Measurements from ENCODE around the gene INTS15.

The INTS15 gene

DNA sequence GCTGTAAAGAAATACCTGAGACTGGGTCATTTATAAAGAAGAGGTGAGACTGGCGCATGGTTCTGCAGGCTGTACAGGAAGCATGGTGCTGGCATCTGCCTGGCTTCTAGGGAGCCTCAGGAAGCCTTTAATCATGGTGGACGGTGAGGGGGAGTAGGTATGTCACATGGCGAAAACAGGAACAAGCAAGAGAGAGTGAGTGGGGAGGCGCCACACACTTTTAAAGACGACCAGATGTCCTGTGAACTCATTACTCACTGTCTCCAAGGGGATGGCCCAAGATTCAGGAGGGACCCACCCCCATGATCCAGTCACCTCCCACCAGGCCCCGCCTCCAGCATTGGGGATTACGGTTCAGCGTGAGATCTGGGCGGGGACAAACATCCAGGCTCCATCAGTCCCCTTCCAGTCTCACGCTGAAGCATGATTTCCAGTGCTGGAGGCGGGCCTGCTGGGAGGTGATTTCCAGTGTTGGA is 50.5 kb downstream of the INTS15 start:
- Mint-ChIP-seq H3K27ac (peak overlapping the region; percentile 92), H3K9me3 (peaks cover 5% of the 10 kb centered on the region), H3K4me3 (peak overlapping the region; percentile 87), H3K27me3 (no peaks in the 10 kb centered on the region), H3K4me1 (ENCODE audit: low read depth) (peaks cover 25% of the 10 kb centered on the region), H3K36me3 (ENCODE audit: low read depth) (peaks cover 71% of the 10 kb centered on the region)
- peak; percentile 55 for DNase-seq

DNA sequence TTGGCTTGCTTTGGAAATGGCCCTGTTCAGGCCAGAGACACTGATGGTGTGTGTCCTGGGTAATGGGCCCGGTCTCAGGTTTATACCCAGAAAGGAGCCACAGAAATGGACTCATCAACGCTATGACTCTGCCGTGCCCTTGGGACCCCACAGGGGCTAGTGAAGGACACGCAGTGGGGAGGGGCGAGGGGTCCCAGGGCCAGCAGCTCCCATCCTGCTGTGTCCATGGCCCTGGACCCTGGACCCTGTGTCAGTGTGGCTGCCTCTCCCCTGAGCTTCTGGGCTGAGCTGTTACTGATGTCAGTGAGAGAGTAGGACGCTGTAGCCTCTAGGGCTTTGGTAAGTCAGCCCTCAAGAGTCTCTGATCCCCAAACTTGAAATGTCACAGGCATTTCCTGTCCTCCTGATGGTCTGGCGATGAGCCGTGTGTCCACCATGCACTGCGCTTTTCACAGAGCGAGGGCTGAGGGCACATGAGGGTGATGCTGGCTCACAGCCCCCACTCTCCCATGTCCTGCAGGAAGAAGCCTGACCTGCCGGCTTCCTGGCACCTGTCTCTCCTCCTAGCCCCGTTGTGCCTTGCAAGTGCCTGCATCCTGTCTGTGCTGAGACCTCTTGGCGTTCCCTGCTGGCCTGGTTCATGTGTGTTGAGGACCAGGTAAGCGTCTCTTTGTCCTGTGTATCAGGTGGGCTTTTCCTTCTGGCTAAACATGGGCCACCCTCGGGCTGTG is 51.6 kb downstream of the INTS15 start:
- Mint-ChIP-seq H3K36me3 (ENCODE audit: low read depth) (peaks cover 82% of the 10 kb centered on the region), H3K4me3 (no peak overlapping the region), H3K4me1 (ENCODE audit: low read depth) (peaks cover 25% of the 10 kb centered on the region), H3K27ac (peak overlapping the region; percentile 4), H3K9me3 (peaks cover 5% of the 10 kb centered on the region), H3K27me3 (no peaks in the 10 kb centered on the region)
- DNase-seq = no peak

DNA sequence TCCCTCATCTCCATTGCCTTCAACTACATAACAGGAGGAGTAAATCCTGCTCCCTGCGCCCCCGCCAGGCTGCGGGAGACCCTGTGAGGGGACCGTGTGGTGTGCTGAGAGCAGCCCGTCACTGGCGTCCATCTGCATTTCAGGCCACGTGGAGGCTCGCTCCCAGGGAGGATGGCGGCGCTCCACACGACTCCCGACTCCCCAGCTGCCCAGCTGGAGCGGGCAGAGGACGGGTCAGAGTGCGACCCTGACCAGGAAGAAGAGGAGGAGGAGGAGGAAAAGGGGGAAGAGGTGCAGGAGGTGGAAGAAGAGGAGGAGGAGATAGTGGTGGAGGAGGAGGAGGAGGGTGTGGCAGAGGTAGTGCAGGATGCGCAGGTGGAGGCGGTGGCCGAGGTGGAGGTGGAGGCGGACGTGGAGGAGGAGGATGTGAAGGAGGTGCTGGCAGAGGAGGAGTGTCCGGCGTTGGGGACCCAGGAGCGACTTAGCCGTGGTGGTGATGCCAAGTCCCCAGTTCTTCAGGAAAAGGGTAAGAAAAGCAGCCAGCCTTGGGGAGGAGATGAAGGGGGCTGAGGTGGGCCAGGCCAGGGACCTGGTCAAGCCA is 52.5 kb downstream of the INTS15 start:
- H3K36me3 Mint-ChIP-seq (ENCODE audit: low read depth) = peaks cover 91% of the 10 kb centered on the region
- no peak overlapping the region for H3K27ac Mint-ChIP-seq
- DNase-seq = no peak
- H3K27me3 Mint-ChIP-seq = no peaks in the 10 kb centered on the region
- no peak overlapping the region for H3K4me3 Mint-ChIP-seq
- peaks cover 5% of the 10 kb centered on the region for H3K9me3 Mint-ChIP-seq
- peaks cover 25% of the 10 kb centered on the region for H3K4me1 Mint-ChIP-seq (ENCODE audit: low read depth)

DNA sequence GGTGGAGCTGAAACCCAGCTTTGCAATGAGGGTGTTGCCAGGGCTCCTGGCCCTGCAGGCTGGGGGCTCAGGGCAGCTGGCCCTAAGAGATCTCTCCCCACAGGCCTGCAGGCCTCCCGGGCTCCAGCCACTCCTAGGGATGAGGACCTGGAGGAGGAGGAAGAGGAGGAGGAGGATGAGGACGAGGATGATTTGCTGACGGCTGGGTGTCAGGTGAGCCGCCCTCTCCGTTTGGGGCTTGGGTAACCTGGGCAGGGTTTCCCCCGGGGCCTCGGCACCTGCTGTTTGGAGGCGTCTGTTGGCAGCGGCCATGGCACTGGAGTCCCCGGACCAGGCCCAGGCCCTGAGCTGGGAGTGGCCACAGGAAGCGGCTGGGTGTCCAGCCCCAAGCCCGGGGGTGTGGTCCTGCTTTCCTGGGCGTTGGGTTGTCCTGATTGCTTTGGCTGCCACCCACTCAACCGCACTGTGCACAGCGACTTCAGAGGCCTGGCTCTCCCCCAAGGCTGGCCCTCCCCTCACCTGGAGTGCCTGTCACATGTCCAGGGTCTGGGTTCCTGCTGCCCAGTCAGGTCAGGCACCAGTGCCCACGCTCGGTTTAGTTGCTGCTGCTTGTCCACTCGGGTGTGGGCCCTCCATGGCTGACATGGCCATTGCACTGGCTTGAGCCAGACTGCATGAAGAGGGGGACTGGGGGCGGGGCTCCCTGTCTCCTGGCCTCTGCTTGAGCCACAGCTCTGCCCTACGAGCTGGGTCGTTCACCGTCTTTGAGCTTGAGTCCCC is 53.2 kb downstream of the INTS15 start:
- peaks cover 22% of the 10 kb centered on the region for H3K4me1 Mint-ChIP-seq (ENCODE audit: low read depth)
- no peak for DNase-seq
- H3K4me3 Mint-ChIP-seq = no peak overlapping the region
- peaks cover 95% of the 10 kb centered on the region for H3K36me3 Mint-ChIP-seq (ENCODE audit: low read depth)
- no peak overlapping the region for H3K27ac Mint-ChIP-seq
- H3K27me3 Mint-ChIP-seq = no peaks in the 10 kb centered on the region
- peaks cover 5% of the 10 kb centered on the region for H3K9me3 Mint-ChIP-seq

DNA sequence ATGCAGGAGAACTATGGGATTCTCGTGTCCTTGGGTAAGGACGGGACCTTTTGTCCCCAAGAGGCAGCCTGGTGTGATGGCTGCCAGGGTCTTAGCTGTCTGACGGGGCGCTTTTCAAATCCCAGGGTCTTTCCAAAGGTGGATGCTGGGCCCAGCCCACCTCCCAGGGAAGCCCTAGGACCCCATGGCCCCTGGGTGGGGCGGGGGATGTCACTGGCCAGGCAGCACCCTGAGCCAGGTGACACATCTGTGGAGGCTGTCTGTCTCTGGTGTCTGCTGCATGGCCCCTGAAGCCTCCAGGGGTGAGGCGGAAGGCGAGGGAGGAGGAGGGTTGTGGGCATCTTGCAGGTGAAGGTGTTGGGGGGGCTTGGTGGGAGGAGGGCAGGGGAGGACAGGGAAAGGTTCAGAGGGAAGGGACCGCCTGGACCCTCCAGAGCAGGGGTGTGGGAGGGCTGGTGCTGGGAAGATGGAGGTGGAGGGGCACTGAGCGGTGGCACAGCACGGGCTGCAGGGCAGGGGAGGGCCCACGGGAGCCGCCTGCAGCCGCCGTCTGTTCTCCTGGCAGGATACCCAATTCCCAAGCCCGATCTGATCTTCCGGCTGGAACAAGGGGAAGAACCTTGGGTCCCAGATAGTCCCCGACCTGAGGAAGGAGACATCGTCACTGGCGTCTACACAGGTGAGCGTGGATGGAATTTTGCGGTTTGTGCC is 54.2 kb downstream of the INTS15 start:
- no peak overlapping the region for H3K27ac Mint-ChIP-seq
- no peaks in the 10 kb centered on the region for H3K27me3 Mint-ChIP-seq

DNA sequence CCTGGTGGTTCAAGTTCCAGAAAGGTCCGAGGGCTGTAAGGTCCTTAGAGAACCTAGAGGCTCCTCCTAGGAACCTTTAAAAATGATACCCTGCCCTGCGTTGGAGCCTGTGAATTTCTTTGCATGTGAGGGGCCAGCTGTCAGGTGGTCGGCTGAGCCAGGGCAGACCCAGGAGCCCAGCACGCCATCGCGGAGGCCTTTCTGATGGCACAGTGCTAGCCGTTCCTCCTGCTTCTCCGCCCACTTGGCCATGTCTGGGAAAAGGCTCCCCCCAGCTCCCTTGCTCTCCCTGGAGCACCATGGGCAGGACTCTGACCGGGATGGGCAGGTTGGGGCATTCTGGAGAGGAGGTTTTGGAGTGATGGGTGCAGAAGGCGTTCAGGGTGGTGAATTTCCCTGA is 54.9 kb downstream of the INTS15 start:
- H3K4me1 Mint-ChIP-seq (ENCODE audit: low read depth) = peaks cover 6% of the 10 kb centered on the region
- H3K9me3 Mint-ChIP-seq = peaks cover 5% of the 10 kb centered on the region
- no peak overlapping the region for H3K27ac Mint-ChIP-seq
- H3K36me3 Mint-ChIP-seq (ENCODE audit: low read depth) = peaks cover 96% of the 10 kb centered on the region
- no peak for DNase-seq
- no peak overlapping the region for H3K4me3 Mint-ChIP-seq
- no peaks in the 10 kb centered on the region for H3K27me3 Mint-ChIP-seq

More for the DNA sequence above, 54.2 kb downstream of the INTS15 start:
- Mint-ChIP-seq H3K4me3 (no peak overlapping the region), H3K4me1 (ENCODE audit: low read depth) (peaks cover 13% of the 10 kb centered on the region), H3K9me3 (peaks cover 5% of the 10 kb centered on the region), H3K36me3 (ENCODE audit: low read depth) (peaks cover 96% of the 10 kb centered on the region)
- DNase-seq = no peak

DNA sequence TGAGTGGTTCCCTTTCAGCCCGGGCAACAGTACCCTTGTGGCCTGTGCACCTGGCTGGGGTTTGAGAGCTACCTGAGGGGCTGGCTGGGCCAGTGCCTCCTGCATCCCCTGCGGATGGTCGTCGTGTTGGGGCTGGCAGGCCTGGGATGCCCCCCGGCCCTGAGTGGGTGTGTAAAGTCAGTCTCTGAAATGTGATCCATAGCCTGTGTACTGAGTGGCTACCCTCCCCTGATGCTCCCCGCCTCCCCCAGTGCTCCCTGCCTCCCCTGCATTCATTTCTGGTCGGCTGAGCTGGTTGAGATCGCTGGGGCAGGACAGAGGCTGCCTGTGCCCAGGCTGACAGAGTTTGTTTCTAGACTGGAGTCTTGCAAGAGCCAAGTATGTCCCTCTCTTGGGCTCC is 56.6 kb downstream of the INTS15 start:
- Mint-ChIP-seq H3K36me3 (ENCODE audit: low read depth) (peaks cover 96% of the 10 kb centered on the region), H3K4me1 (ENCODE audit: low read depth) (no peaks in the 10 kb centered on the region), H3K4me3 (no peak overlapping the region), H3K9me3 (peaks cover 4% of the 10 kb centered on the region), H3K27ac (peak overlapping the region; percentile 74), H3K27me3 (no peaks in the 10 kb centered on the region)
- DNase-seq = no peak

DNA sequence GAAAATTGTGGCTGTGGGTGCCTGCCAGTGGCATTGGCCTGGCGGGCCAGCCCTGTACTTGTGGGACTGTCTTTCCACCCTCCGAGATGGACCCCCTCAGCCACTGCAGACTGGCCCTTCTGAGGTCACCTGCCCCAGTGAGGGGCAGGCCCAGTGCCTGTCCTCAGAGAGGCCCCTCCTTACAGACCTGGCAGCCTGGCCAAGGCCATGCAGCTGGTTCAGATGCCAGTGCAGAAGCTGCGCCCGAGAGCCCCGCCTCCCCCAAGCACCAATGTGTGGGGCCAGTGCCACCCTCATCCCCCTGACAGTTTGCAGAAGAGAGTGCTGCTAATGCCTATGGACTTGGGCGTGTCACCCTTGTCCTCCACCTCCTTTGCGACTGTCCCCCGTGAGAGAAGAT is 57.3 kb downstream of the INTS15 start:
- Mint-ChIP-seq H3K4me1 (ENCODE audit: low read depth) (no peaks in the 10 kb centered on the region), H3K36me3 (ENCODE audit: low read depth) (peaks cover 96% of the 10 kb centered on the region), H3K4me3 (no peak overlapping the region)

DNA sequence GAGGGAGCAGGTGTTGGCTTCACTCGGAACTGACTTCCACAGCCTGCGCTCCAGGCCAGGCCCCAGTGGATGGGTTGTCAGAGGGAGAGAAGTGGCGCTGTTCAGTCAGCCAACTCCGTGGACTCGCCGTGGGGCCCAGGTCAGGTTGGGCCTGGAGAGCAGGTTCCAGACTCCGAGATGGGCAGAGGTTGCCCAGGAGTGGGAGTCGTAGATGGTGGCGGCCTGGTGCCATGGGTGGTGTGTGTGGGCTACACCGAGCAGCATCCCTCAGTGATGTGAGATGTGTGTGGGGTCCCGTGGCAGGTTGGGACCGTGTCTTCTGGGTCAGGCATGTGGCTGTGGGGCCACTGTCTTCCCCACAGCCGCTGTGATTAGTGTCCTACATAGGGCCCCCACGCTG is 57.7 kb downstream of the INTS15 start:
- H3K9me3 Mint-ChIP-seq = peaks cover 4% of the 10 kb centered on the region
- peaks cover 94% of the 10 kb centered on the region for H3K36me3 Mint-ChIP-seq (ENCODE audit: low read depth)

More for the DNA sequence above, 57.3 kb downstream of the INTS15 start:
- DNase-seq = no peak
- peak overlapping the region; percentile 74 for H3K27ac Mint-ChIP-seq
- H3K9me3 Mint-ChIP-seq = peaks cover 4% of the 10 kb centered on the region
- H3K27me3 Mint-ChIP-seq = no peaks in the 10 kb centered on the region

DNA sequence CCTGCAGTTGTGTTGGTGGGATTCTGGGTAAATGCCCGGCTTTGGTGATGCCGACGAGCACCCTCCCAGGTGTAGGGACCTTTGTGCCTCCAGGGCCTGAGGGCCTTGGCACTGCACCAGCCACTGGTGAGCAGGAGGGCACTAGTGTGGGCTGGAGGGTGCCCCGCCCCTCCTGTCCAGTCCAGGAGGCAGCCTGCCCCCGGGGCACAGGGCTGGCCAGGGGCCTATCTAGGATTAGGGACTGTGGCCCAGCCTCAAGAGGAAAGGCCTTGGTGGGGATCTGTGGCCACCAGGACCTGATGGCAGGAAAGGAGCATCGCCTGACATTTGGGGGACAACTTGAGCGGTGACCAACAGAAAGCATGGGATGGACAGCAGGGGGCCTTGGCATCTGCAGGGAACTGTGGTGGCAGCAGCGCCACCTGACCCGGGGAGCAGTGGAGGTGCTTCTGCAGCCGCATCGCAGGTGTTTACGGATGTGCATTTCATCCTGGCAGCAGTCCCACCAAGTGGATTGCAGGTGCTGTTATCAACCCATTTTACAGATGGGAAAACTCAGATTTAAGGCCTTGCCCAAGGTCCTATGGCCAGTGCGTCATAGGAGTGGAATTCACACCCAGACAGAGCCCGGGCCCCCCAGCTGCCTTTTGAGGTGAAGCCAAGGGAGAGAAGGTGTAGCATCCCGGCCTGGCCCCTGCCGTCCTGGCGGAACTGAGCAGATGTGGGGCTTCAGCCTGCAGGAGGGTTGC is 58.4 kb downstream of the INTS15 start:
- H3K36me3 Mint-ChIP-seq (ENCODE audit: low read depth) = peaks cover 92% of the 10 kb centered on the region
- H3K9me3 Mint-ChIP-seq = peaks cover 4% of the 10 kb centered on the region
- no peak for DNase-seq
- H3K27me3 Mint-ChIP-seq = no peaks in the 10 kb centered on the region
- no peak overlapping the region for H3K4me3 Mint-ChIP-seq
- no peaks in the 10 kb centered on the region for H3K4me1 Mint-ChIP-seq (ENCODE audit: low read depth)
- H3K27ac Mint-ChIP-seq = no peak overlapping the region

More for the DNA sequence above, 57.7 kb downstream of the INTS15 start:
- no peak for DNase-seq
- no peak overlapping the region for H3K27ac Mint-ChIP-seq
- no peaks in the 10 kb centered on the region for H3K4me1 Mint-ChIP-seq (ENCODE audit: low read depth)
- no peak overlapping the region for H3K4me3 Mint-ChIP-seq
- no peaks in the 10 kb centered on the region for H3K27me3 Mint-ChIP-seq

DNA sequence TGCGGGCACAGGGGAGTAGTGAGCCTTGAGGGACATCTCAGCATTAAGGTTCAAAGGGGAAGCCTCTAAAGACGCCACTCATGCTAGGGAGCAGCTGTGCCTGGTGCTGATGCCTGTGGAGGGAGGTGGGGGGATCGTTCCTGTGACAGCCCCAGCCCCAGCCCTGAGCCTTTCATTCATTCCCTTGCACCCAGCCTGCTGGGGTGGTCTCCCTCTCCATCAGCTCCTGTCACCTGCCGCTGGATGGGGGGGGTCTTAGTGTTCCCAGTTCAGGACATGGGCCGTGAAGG is 58.9 kb downstream of the INTS15 start:
- Mint-ChIP-seq H3K9me3 (peaks cover 4% of the 10 kb centered on the region), H3K27me3 (no peaks in the 10 kb centered on the region), H3K4me3 (no peak overlapping the region), H3K27ac (no peak overlapping the region), H3K36me3 (ENCODE audit: low read depth) (peaks cover 87% of the 10 kb centered on the region), H3K4me1 (ENCODE audit: low read depth) (no peaks in the 10 kb centered on the region)
- no peak for DNase-seq

DNA sequence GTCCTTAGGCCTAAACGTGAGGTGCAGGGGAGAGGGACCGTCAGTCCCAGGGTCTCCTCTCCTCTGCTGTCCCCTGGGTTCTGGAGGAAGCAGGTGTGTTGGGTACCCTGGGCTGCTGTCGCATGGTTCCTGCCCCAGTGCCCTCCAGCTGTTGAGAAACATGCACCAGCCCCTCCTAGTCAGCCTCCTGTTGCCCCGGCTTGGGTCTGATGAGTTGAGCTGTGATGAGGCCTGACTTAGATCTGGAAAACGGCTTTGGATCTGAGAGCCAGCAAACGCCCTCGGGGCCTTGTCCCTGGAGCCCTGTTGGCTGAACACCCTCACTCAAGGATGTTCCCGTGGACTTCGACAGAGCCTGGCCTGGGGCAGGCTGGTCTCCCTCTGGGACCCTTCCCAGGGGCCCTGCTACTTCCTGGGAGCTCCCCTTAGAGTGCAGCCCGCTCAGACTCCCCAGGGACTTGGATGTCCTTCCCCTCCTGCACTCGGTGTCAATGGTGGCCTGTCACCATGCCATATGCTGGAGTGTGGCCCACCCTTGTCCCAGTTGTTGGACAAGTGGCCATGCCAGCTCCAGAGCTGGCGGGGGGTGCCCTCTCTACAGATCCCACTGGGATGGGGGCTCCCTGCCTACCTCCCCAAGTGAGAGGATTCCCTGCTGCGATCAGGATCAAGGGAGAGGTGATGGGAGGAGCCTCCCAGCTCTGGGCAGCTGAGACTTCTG is 59.6 kb downstream of the INTS15 start:
- Mint-ChIP-seq H3K36me3 (ENCODE audit: low read depth) (peaks cover 81% of the 10 kb centered on the region), H3K4me1 (ENCODE audit: low read depth) (no peaks in the 10 kb centered on the region), H3K4me3 (no peak overlapping the region), H3K27ac (no peak overlapping the region), H3K27me3 (no peaks in the 10 kb centered on the region), H3K9me3 (peaks cover 4% of the 10 kb centered on the region)
- DNase-seq = no peak

DNA sequence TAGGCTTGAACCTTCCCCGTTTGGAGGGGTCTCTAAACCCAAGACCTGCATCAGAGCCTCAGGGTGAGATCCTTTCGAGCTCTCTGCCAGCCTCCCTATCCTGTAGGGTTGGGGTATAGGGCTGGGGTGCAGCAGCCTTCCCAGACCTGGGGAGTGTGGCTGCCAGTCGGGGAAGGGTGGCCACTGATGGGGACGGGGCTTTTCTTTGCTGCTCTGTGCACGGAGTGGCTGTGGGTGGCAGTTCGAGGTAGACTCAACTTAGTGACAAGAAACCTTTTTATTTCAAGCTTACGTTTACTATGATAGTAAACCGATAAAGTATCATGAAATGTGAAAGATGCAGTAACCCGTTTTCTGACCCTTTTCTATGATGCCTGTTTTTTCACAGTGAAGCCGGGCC is 60.3 kb downstream of the INTS15 start:
- Mint-ChIP-seq H3K36me3 (ENCODE audit: low read depth) (peaks cover 79% of the 10 kb centered on the region), H3K9me3 (peaks cover 7% of the 10 kb centered on the region), H3K27me3 (no peaks in the 10 kb centered on the region), H3K27ac (no peak overlapping the region), H3K4me3 (no peak overlapping the region), H3K4me1 (ENCODE audit: low read depth) (no peaks in the 10 kb centered on the region)
- no peak for DNase-seq

Measured in activated T-cell treated with anti-CD3 and anti-CD28 coated beads, Interleukin-2, amount 50 U/mL, for 24 hours (primary cell).